B cell (primary cell): ENCODE data around the gene RGS17.

Experiments used
- CTCF ChIP-seq: fragments of 200-600 bp; IDR thresholded peaks from one replicate; pipeline ENCODE4 v1.8.0; 2022; ENCODE audit warnings: antibody characterized with exemption, mild to moderate bottlenecking
- EZH2 ChIP-seq: IDR thresholded peaks from 2 replicates; pipeline ENCODE4 v1.6.1; 2012; ENCODE audit warnings: borderline replicate concordance, low read depth, mild to moderate bottlenecking, moderate library complexity, low read length; ENCODE audit not compliant: insufficient read depth, poor library complexity, severe bottlenecking

DNA sequence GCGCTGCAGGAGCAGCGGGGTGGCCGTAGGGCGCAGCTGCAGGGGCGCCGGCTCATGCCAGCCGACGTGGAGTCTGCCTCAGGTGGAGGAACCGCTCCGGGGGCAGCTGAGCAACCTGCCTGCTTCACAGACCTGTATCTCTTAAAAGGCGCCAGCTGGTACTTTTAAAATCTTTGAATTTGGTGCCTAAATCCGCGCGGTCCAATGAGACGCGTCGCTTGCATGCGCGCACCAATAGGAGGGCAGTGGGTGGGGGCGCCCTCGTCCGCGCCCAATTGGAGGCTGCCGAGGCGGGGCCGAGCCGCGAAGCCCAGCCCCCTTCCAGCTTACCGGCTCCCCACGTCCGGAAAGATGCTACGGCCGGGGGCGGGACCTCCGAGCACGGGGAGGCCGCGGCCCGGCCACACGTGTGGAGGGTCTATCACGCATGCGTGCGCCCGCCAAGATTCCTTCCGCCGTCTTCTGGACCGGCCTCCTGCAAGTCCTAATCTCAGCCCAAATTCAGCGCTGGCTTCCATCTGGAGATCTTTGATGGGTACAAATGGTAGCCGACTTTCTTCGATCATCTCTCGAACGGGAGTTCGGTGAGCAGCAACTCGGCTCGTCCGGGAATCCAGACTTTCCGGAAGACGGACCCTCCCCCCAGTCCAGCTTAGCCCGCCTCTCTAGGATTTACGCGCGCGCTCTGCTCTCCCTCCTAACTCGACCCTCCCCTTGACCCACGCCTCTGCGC is 148.0 kb downstream of the RGS17 start, which contains the start of gene FBXO5:
- TF ChIP-seq CTCF (no peak), EZH2 (no peak)
